ENCODE results near the gene HEBP2.

- TF ChIP-seq CTCF (IDR thresholded peaks at IDR 0.05 in 8 of 11, conservative IDR thresholded peaks at IDR 0.05 in 3 of 11) (no peak), POLR2AphosphoS5 (IDR thresholded peaks at IDR 0.05) (no peak), POLR2A (IDR thresholded peaks at IDR 0.05) (no peak)
Observed at GRCh38 chr6:138400326-138400725, 3.7 kb upstream of the HEBP2 start.
